HG03460 (cell line): ENCODE measurements around the gene GPR42.
"Not testable (repeated sequence)": the region's sequence is repeated elsewhere in the genome, so short reads cannot be mapped to it uniquely, and the experiment has no call there.

Experiments
- ATAC-seq: cut with Tn5 transposase; IDR thresholded peaks from one replicate; pipeline ENCODE4 v1.9.1; 2021; ENCODE audit not compliant: unreplicated experiment

GPR42 gene

DNA sequence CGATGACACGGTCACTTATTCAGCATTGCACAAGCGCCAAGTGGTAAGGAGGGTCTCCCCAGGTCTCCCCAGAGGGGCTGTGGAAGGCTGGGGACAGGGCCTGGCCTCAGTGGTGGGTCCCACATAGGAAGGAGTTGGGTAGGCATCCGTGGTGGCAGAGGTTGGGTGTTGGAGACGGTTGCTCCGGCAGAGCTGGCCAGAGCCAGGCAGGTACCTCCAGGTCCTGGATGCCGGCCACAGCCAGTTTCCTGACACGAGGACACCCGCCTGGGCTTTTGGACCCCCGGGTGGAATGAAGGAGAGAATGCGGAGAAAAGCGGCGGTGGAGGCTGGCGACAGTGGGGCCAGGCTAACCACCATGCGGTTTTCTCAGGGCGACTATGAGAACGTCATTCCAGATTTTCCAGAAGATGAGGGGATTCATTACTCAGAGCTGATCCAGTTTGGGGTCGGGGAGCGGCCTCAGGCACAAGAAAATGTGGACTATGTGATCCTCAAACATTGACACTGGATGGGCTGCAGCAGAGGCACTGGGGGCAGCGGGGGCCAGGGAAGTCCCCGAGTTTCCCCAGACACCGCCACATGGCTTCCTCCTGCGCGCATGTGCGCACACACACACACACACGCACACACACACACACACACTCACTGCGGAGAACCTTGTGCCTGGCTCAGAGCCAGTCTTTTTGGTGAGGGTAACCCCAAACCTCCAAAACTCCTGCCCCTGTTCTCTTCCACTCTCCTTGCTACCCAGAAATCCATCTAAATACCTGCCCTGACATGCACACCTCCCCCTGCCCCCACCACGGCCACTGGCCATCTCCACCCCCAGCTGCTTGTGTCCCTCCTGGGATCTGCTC is 24.4 kb upstream of the GPR42 start:
- no peak for ATAC-seq

DNA sequence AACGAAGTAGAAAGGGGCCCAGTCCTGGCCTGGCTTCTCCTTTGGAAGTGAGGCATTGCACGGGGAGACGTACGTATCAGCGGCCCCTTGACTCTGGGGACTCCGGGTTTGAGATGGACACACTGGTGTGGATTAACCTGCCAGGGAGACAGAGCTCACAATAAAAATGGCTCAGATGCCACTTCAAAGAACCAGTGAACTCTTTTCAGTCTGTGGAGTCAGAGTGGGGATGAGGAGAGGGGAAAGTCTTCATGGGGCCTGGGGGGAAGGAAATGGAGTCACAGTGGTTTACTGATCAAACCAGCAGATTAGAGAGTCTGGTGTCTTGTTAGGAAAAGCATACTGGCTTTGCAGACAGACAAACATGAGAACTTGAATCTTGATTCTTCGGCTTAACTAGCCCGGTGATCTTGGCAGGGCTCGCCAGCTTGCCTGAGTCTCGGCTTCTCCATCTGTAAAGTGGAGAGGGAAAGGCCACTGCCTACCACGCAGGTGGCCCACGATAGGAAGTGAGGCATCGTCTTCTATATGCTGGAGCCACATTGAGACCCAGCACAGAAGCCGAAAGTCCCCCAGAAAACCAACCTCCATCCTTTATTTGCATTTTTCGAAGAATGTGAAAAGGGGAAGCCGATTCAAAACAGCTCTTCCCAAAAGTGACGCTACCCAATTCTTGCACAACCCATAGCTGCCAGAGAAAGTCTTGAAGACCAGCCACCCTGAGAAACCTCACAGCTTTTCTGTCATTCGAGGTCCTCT is 23.5 kb upstream of the GPR42 start, which contains the start of gene FFAR1:
Gene FFAR1 (plus strand): TSS at position 732 of the 759 bp plus-strand sequence. CDS start 3,650 bp downstream, outside the sequence.
- peak; percentile 52 for ATAC-seq

GRCh38 chr19:35347930-35348298 is 23.0 kb upstream of the GPR42 start:
- ATAC-seq: no peak

DNA sequence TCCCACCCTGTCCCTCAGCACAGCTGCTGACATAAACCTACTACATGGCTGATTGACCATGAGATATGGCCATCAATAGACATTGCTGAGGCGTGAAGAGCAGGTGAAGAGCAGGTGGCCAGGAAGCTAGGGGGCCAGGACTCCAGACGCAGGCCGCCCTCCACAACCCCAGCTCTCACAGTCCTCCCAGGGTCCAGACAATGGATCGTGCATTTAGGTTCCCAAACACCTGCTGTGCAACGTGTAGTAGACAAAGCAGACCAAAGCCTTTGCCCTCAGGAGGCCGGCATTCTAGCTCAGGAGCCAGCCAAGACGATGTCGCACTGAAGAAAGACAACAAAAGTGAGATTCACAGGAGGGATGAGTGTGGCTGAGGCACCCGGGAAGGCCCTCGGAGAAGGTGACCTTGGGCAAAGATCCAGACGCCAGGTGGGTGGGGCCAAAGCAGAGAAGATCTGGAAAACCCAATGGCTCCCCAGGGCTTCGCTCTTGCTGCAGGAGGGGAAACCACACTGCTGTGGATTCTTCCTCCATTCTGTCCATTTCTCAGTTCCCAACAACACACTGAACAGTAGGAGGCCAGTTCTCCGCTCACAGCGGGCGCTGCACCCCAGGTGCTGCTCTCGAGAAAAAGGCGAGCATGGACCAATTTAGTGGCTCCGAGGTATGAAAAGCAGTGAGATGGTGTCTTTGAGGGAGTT is 21.8 kb upstream of the GPR42 start:
- no peak for ATAC-seq

DNA sequence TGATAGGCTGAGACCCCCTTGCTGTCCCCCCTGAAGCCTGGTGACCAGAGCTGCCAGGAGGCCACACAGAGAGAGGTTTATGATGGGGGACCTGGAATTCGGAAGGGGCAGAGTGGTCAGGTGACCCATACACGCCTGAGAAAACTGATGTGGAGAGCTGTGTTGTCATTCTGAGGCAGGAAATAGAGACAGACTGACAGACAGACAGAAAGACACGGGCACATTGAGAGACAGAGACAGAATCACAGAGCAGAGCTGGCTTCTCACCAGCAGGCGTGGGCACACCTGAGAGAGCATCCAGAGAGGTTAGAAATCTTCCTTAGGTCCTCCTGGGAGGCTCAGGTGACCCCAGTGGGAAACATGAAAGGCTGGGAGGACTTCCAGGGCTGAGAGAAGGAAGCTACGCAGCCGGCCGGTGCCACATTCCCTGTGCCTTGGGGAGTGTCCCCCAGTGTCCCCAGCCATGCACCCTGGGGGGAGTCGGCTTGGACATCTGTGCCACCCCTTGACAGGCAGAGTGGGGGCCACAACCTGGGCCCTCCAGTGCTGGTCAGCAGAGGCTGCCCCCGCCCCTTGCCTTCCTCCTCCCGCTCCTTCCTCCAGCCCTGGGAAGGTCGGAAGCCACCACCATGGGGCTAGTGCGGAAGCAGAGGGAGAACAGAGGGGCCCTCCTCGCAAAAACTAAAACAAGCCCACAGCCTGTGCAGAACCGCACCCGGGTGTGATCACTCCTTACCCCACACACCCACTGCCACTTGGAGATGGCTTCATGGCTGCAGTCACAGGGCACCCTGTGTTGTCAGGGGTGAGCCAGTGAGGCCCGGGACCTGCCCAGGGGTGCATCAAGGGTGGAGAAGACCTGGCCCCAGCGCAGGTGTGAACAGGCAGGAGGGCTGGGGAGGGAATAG is 21.0 kb upstream of the GPR42 start:
- no peak for ATAC-seq

DNA sequence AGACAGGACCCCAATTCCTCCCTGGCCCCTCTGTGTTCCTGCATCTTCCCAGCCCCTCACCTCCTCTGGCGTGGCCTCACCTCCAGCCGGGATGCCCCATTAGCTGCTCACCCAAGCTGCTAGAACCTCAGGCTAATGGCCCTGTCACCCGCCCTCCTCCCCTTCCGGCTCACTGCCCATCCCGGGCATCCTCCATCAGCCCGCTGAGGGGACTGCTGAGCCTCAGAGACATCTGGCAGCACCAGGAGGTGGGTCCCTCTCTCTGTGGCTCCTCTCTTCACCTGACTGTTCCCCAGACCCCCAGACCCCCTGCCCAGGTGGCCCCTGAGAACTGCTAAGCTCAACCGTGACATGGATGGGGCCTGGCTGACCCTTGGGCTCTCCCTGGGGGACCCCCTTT is 20.3 kb upstream of the GPR42 start:
- no peak for ATAC-seq

- no peak for ATAC-seq
These were observed 19.3 kb upstream of the GPR42 start for GRCh38 chr19:35351411-35352176.

GRCh38 chr19:35352177-35352447 is 18.8 kb upstream of the GPR42 start:
- ATAC-seq: no peak

DNA sequence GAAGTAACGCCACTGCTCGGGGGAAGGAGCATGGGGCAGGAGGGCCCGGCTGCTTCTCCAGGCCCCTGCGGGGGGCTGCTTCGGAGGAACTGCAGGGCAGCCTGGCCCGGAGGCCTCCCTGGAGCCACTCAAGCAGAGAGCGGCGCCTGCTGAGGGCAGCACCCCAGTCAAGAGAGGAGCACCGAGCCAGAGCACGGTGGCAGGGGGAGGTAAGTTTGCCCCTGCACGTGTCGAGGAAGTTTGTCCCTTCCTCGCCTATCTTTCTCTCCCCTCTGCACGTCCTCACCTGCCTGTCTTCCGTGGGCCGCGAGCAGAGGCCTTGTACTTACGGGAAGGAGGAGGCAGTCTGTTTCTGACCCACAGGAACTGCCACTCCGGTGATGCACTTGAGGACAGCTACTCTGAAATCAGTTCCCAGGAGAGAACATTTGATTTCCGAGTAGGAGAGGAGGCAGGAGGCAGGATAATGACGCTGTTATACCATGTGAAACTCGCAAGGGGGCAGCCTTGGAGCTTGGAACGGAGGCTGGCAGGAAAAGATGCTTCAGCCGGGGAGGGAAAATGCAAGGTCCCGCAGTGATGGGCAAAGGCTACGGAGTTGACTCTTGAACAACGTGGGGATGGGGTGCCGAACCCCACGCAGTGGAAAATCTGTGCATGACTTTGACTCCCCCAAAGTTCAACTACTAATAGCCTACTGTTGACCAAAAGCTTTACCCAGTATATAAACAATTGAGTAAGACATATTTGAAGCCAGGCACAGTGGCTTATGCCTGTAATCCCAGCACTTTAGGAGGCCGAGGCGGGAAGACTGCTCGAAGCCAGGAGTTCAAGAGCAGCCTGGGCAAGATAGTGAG is 18.2 kb upstream of the GPR42 start:
- no peak for ATAC-seq

- no peak for ATAC-seq
These were observed 17.2 kb upstream of the GPR42 start for GRCh38 chr19:35353635-35354034.

GRCh38 chr19:35354898-35355297 is 16.0 kb upstream of the GPR42 start:
- ATAC-seq: no peak

- ATAC-seq: no peak
These were observed 14.9 kb upstream of the GPR42 start for GRCh38 chr19:35355791-35356460.

DNA sequence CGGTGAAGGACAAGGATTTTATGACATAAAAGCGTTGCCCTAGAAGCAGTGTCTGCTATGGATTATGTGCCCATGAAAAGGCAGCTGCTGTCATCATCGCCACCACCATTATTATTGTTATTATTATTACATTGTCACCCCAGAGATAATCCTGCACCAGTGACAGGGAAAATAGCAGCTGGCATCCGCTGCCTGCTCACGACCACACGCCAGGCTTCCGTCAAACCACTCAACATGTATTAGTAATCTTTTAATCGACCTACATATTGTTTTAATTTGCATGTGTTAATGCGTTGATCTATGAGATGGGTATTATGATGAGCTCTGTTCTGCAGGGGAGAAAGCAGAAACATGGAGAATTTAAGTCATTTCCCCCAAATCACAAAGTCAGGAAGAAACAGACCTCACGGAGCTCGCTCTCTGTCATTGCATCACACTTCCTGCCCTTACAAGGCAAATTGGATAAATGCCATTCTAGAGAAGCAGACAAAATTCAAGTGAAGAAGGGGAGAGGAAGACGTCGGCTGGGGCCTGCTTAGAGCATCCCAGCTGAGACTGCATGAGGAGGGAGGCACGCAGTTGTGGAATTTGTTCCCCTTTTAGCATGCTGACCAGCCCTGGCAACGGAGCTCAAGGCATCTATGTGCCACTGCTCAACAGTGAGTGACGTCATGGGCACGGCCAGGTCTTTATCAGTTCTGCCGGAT is 12.8 kb upstream of the GPR42 start, which contains the start of gene FFAR3:
Gene FFAR3 (plus strand): TSS at position 594 of the 707 bp plus-strand sequence. CDS start 431 bp downstream, outside the sequence.
- no peak for ATAC-seq

GRCh38 chr19:35358834-35359233 is 12.0 kb upstream of the GPR42 start:
- ATAC-seq: not testable (repeated sequence)

GRCh38 chr19:35359395-35359794 is 11.5 kb upstream of the GPR42 start:
- not testable (repeated sequence) for ATAC-seq

- ATAC-seq: not testable (repeated sequence)
These were observed 10.8 kb upstream of the GPR42 start for GRCh38 chr19:35360081-35360480.

- ATAC-seq: no peak
These were observed 9.9 kb upstream of the GPR42 start for GRCh38 chr19:35360880-35361420.
